IMR-90 (cell line): ENCODE results near the gene OR4Q2.

Source experiments
- BHLHE40 ChIP-seq: fragments of 150-350 bp; IDR thresholded peaks from 2 replicates; pipeline ENCODE4 v1.6.1; 2016; ENCODE audit warnings: mild to moderate bottlenecking, low read depth, low read length
- CEBPB ChIP-seq: IDR thresholded peaks from 2 replicates; pipeline ENCODE4 v1.6.1; 2012; ENCODE audit warnings: low read depth, low read length, improper control_type of control experiment
- CHD1 ChIP-seq: IDR thresholded peaks from 2 replicates; pipeline ENCODE4 v1.6.1; 2012; ENCODE audit warnings: low read depth, low read length, improper control_type of control experiment
- CTCF ChIP-seq: conservative IDR thresholded peaks from 2 replicates; pipeline ENCODE4 v1.5.1; 2012; ENCODE audit warnings: mild to moderate bottlenecking, low read depth, low read length, improper control_type of control experiment
- FOS ChIP-seq: fragments of 150-350 bp; IDR thresholded peaks from 2 replicates; pipeline ENCODE4 v1.6.1; 2016; ENCODE audit warnings: low read depth, low read length
- MAFK ChIP-seq: IDR thresholded peaks from 2 replicates; pipeline ENCODE4 v1.6.1; 2012; ENCODE audit warnings: low read depth, low read length, improper control_type of control experiment
- MXI1 ChIP-seq: IDR thresholded peaks from 2 replicates; pipeline ENCODE4 v1.6.1; 2012; ENCODE audit warnings: low read depth, mild to moderate bottlenecking, low read length, moderate library complexity, borderline replicate concordance
- POLR2A ChIP-seq: IDR thresholded peaks from 2 replicates; pipeline ENCODE4 v1.6.1; 2012; ENCODE audit warnings: mild to moderate bottlenecking, low read depth, low read length
- RCOR1 ChIP-seq: IDR thresholded peaks from 2 replicates; pipeline ENCODE4 v1.6.1; 2012; ENCODE audit warnings: mild to moderate bottlenecking, low read length, improper control_type of control experiment; ENCODE audit not compliant: insufficient replicate concordance
- RFX5 ChIP-seq: IDR thresholded peaks from 2 replicates; pipeline ENCODE4 v1.8.0; 2012; ENCODE audit warnings: low read depth, mild to moderate bottlenecking, low read length, moderate library complexity
- SMC3 ChIP-seq: fragments of 150-350 bp; IDR thresholded peaks from 2 replicates; pipeline ENCODE4 v1.6.1; 2016; ENCODE audit warnings: low read depth, mild to moderate bottlenecking, antibody characterized with exemption, low read length, moderate library complexity
- USF2 ChIP-seq: fragments of 150-350 bp; IDR thresholded peaks from 2 replicates; pipeline ENCODE4 v1.6.1; 2017; ENCODE audit warnings: mild to moderate bottlenecking, antibody characterized with exemption, low read length, low read depth

GRCh38 chr14:20008156-20008555, 6.2 kb downstream of the OR4Q2 start:
- TF ChIP-seq MXI1, result no peak
- TF ChIP-seq CTCF, result no peak
- TF ChIP-seq RCOR1, result no peak
- no peak for TF ChIP-seq POLR2A
- TF ChIP-seq MAFK, result no peak
- TF ChIP-seq SMC3, result no peak
- no peak for TF ChIP-seq CEBPB
- no peak for TF ChIP-seq CHD1
- TF ChIP-seq BHLHE40, result no peak
- no peak for TF ChIP-seq USF2
- no peak for TF ChIP-seq FOS
- no peak for TF ChIP-seq RFX5
